IMR-90 (cell line): Measurements from ENCODE around the gene GPR89B. TPM values are rescaled to one million over a fixed set of nuclear protein-coding genes. Genes with fewer than 3 reads are reported as not detected.
"Not testable (repeated sequence)": the region's sequence is repeated elsewhere in the genome, so short reads cannot be mapped to it uniquely, and the experiment has no call there.

Experiments
- ATAC-seq: fragments of 200-7000 bp; cut with Tn5 transposase; 2 replicates; pipeline ENCODE4 v1.9.1; 2020; ENCODE audit warnings: low read depth, mild to moderate bottlenecking, moderate library complexity
- BruUV-seq: library from RNA; stranded (reverse); fragments of 400-500 nt; replicated peaks from 2 replicates; lab custom pipeline; 2021; lab: Mats Ljungman, UMichigan
- CTCF ChIA-PET: fragments of 300-600 bp; formaldehyde crosslinking; extraction: SDS; loops from one replicate; lab custom pipeline; 2021; ENCODE audit warnings: antibody characterized with exemption; lab: Yijun Ruan, JAX
- POLR2A ChIA-PET: fragments of 300-600 bp; sonication (Branson Sonifier 250); formaldehyde crosslinking; loops from one replicate; lab custom pipeline; 2022; ENCODE audit warnings: antibody characterized with exemption; ENCODE audit not compliant: unreplicated experiment; lab: Charles Lee
- DNase-seq: peaks from one replicate; pipeline ENCODE4 v3.0.0; 2013
- H2AFZ ChIP-seq: replicated peaks from 2 replicates; pipeline ENCODE3; 2013; ENCODE audit warnings: low read length, mild to moderate bottlenecking; ENCODE audit not compliant: poor library complexity
- H2AK5ac ChIP-seq: 2 replicates; pipeline ENCODE4 v1.6.1; 2013; ENCODE audit warnings: low read depth, low read length, inconsistent platforms
- H2AK9ac ChIP-seq: replicated peaks from 2 replicates; pipeline ENCODE3; 2013; ENCODE audit warnings: mild to moderate bottlenecking, low read depth, low read length, moderate library complexity; ENCODE audit not compliant: poor library complexity
- H2BK120ac ChIP-seq: 2 replicates; pipeline ENCODE4 v1.6.1; 2013; ENCODE audit warnings: low read depth, low read length, inconsistent platforms
- H2BK15ac ChIP-seq: 3 replicates; pipeline ENCODE4 v1.6.1; 2013; ENCODE audit warnings: low read depth, low read length, inconsistent platforms
- H2BK20ac ChIP-seq: 2 replicates; pipeline ENCODE4 v1.6.1; 2013; ENCODE audit warnings: low read depth, mild to moderate bottlenecking, inconsistent platforms, low read length, moderate library complexity
- H2BK5ac ChIP-seq: 2 replicates; pipeline ENCODE4 v1.6.1; 2013; ENCODE audit warnings: mild to moderate bottlenecking, low read depth, low read length, inconsistent platforms; ENCODE audit not compliant: poor library complexity, severe bottlenecking
- H3K14ac ChIP-seq: replicated peaks from 2 replicates; pipeline ENCODE4 v1.6.1; 2013; ENCODE audit warnings: low read depth, low read length, inconsistent platforms
- H3K18ac ChIP-seq: 2 replicates; pipeline ENCODE4 v1.6.1; 2013; ENCODE audit warnings: low read depth, low read length, control low read depth
- H3K23ac ChIP-seq: 2 replicates; pipeline ENCODE4 v1.6.1; 2013; ENCODE audit warnings: low read depth, low read length, inconsistent platforms
- H3K27ac ChIP-seq: 2 replicates; pipeline ENCODE4 v1.5.1; 2013; ENCODE audit warnings: mild to moderate bottlenecking, control low read depth, low read length; ENCODE audit not compliant: insufficient read depth
- H3K27me3 ChIP-seq: 2 replicates; pipeline ENCODE4 v1.6.1; 2013; ENCODE audit warnings: low read length; ENCODE audit not compliant: control insufficient read depth, insufficient read depth
- H3K36me3 ChIP-seq: 2 replicates; pipeline ENCODE4 v1.6.1; 2013; ENCODE audit warnings: low read length, mixed read lengths; ENCODE audit not compliant: control insufficient read depth, insufficient read depth
- H3K4ac ChIP-seq: 2 replicates; pipeline ENCODE4 v1.6.1; 2013; ENCODE audit warnings: low read depth, low read length, inconsistent platforms
- H3K4me1 ChIP-seq: 2 replicates; pipeline ENCODE4 v1.6.1; 2013; ENCODE audit warnings: low read length, mixed read lengths; ENCODE audit not compliant: control insufficient read depth, insufficient read depth
- H3K4me2 ChIP-seq: 2 replicates; pipeline ENCODE4 v1.6.1; 2013; ENCODE audit warnings: low read depth, mild to moderate bottlenecking, control low read depth, low read length, moderate library complexity
- H3K4me3 ChIP-seq: 2 replicates; pipeline ENCODE4 v1.5.1; 2013; ENCODE audit warnings: low read depth, mild to moderate bottlenecking, control low read depth, low read length, moderate library complexity; ENCODE audit not compliant: insufficient read depth
- H3K56ac ChIP-seq: 2 replicates; pipeline ENCODE4 v1.6.1; 2013; ENCODE audit warnings: low read length, inconsistent platforms; ENCODE audit not compliant: insufficient read depth; ENCODE audit errors: extremely low read depth
- H3K79me1 ChIP-seq, 2 experiments: 2 replicates each; pipeline ENCODE4 v1.6.1; 2013; ENCODE audit warnings: low read length in 2 of 2, inconsistent platforms in 1 of 2, low read depth in 1 of 2
- H3K9ac ChIP-seq: 2 replicates; pipeline ENCODE4 v1.6.1; 2013; ENCODE audit warnings: low read depth, low read length, control low read depth
- H3K9me1 ChIP-seq: 2 replicates; pipeline ENCODE4 v1.6.1; 2013; ENCODE audit warnings: low read length, inconsistent platforms; ENCODE audit not compliant: insufficient read depth
- H3K9me3 ChIP-seq: 2 replicates; pipeline ENCODE4 v1.6.1; 2013; ENCODE audit warnings: low read length; ENCODE audit not compliant: control insufficient read depth, insufficient read depth
- H4K20me1 ChIP-seq: 2 replicates; pipeline ENCODE4 v1.6.1; 2013; ENCODE audit warnings: low read length, inconsistent platforms; ENCODE audit not compliant: insufficient read depth
- H4K5ac ChIP-seq: 2 replicates; pipeline ENCODE4 v1.6.1; 2013; ENCODE audit warnings: mild to moderate bottlenecking, low read depth, low read length, control low read depth
- H4K8ac ChIP-seq, 2 experiments: 2 replicates each; pipeline ENCODE4 v1.6.1; 2013; ENCODE audit warnings: low read depth in 2 of 2, low read length in 2 of 2, control low read depth in 1 of 2, inconsistent platforms in 1 of 2
- H4K91ac ChIP-seq: 2 replicates; pipeline ENCODE4 v1.6.1; 2013; ENCODE audit warnings: low read depth, low read length, inconsistent platforms; ENCODE audit not compliant: insufficient read depth
- WGBS, 2 experiments: methylation state at CpG; one replicate each; pipeline versions ENCODE4 v1.1.5 to v1.1.7; 2013; ENCODE audit warnings: missing lambda C conversion rate in 2 of 2; ENCODE audit not compliant: insufficient read length in 1 of 2; ENCODE audit errors: extremely low coverage in 2 of 2; 5-methylcytosine and 5-hydroxymethylcytosine counted together
- dilution Hi-C: fragments of 300-500 bp; cut with HindIII; formaldehyde crosslinking; loops from one replicate; pipeline ENCODE4 v1.14.3; 2018; ENCODE audit warnings: low sequenced_read_pairs; ENCODE audit not compliant: unreplicated experiment
- in situ Hi-C: fragments of 300-500 bp; cut with MboI; formaldehyde crosslinking; loops from 3 replicates; pipeline ENCODE4 v1.14.3; 2019; ENCODE audit warnings: low sequenced_read_pairs, inconsistent platforms, mixed read lengths
- intact Hi-C: fragments of 100-400 bp; cut with micrococcal nuclease; formaldehyde crosslinking; loops from 2 replicates; pipeline ENCODE4 v1.10.0; 2022
- polyA plus RNA-seq, 3 experiments: library from polyadenylated mRNA; depleted of rRNA; stranded (reverse); fragments of >200 nt; gene quantifications; 2 replicates each; pipeline ENCODE4 v1.2.3, GENCODE V29; 2012; ENCODE audit warnings: low replicate concordance in 1 of 3
- total RNA-seq: library from RNA; depleted of rRNA; stranded (reverse); fragments of >200 nt; gene quantifications from 2 replicates; pipeline ENCODE4 v1.2.3, GENCODE V29; 2012

Gene GPR89B
- total and polyA plus RNA-seq, 2 of the 4 experiments (the other 2 are of a cell fraction), result 9.4 to 13.1 TPM

GRCh38 chr1:147993400-147993799, 65.2 kb downstream of the GPR89B start:
- H3K27ac ChIP-seq, H3K56ac ChIP-seq, H3K9ac ChIP-seq, H3K9me1 ChIP-seq, H3K4me3 ChIP-seq, H2AK5ac ChIP-seq, H2AFZ ChIP-seq, dilution Hi-C loops, CTCF ChIA-PET, H3K23ac ChIP-seq, in situ Hi-C loops, H3K79me1 ChIP-seq, intact Hi-C loops, H4K20me1 ChIP-seq, ATAC-seq, DNase-seq, H4K8ac ChIP-seq, H3K18ac ChIP-seq, H2BK20ac ChIP-seq, H3K27me3 ChIP-seq, H3K14ac ChIP-seq, H3K4me2 ChIP-seq, H2BK120ac ChIP-seq, H2BK15ac ChIP-seq, H3K9me3 ChIP-seq, H4K5ac ChIP-seq, H2BK5ac ChIP-seq, H2AK9ac ChIP-seq, H4K91ac ChIP-seq, H3K4me1 ChIP-seq, H3K36me3 ChIP-seq, BruUV-seq, POLR2A ChIA-PET, H3K4ac ChIP-seq: not testable (repeated sequence)
- WGBS, 2 experiments, result no CpG with 5 or more reads among the region's 4 CpGs

- DNase-seq, H3K23ac ChIP-seq, H3K56ac ChIP-seq, H3K9me1 ChIP-seq, H2BK5ac ChIP-seq, H3K36me3 ChIP-seq, H3K9ac ChIP-seq, CTCF ChIA-PET, H3K79me1 ChIP-seq, H4K5ac ChIP-seq, H3K4me1 ChIP-seq, H2BK20ac ChIP-seq, H3K4me2 ChIP-seq, in situ Hi-C loops, H4K91ac ChIP-seq, dilution Hi-C loops, H2BK120ac ChIP-seq, intact Hi-C loops, H3K9me3 ChIP-seq, H3K27ac ChIP-seq, H2BK15ac ChIP-seq, H3K4ac ChIP-seq, H3K14ac ChIP-seq, H2AK5ac ChIP-seq, H2AK9ac ChIP-seq, H3K27me3 ChIP-seq, ATAC-seq, H4K20me1 ChIP-seq, H3K4me3 ChIP-seq, H2AFZ ChIP-seq, H4K8ac ChIP-seq, BruUV-seq, H3K18ac ChIP-seq, POLR2A ChIA-PET: not testable (repeated sequence)
- no CpG with 5 or more reads among the region's 4 CpGs for WGBS, 2 experiments
Observed at GRCh38 chr1:147993825-147994615, 65.8 kb downstream of the GPR89B start.
